ENCODE results near the gene MCM9.

The MCM9 gene

DNA sequence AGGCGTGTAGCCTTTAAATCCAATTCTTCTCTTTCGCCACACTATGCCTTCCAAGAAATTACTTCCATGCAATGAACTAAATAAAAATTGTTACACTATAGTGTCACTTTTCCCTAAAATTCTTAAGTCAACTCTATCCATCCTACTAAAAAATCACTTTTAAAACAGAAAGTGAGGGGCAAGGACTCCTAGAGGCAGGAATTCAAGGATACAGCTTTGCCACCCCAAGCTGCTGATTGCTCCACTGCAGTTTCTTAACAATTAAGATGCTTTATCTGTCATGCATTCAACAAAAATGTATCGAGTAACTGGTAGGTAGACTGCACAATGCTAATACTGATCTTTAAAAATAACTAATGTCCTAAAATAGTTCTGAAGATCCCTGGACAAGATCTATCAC is 4.3 kb downstream of the MCM9 start:
- DNase-seq: no peak

DNA sequence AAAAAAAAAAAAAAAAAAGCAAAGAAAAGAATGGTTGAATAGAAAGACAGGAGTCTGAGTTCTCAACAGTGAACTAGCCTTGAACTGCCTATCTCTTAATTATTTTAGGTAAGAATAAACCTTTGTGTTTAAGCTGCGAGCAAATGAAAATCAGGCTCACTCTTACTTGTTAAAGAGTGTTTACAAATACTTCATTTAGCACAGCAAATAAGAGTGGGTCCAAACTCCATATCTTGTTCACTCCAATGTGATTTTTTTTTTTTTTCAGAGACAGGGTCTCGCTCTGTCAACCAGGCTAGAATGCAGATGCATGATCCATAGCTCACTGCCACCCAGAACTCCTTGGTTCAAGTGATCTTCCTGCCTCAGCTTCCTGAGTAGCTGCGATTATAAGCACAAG is 11.9 kb downstream of the MCM9 start:
- no peak for DNase-seq

DNA sequence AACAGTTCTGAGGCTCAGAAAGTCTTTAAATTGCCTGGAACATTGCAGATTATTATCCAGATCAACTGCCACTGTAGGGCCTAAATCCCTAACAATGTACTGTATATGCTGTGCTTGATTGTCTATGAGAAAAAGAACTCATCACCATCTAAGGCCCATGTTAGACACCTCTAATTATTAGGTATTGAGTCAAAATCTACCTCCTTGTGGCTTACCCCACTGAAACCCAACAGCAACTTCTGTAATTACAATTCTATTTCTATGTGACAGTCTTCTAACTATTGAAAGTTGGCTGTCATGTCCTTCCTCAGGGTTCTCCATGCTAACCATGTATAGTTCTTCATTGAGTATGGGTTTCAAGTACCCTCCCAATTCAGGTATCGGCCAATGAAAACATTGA is 13.9 kb downstream of the MCM9 start:
- no peak for DNase-seq

DNA sequence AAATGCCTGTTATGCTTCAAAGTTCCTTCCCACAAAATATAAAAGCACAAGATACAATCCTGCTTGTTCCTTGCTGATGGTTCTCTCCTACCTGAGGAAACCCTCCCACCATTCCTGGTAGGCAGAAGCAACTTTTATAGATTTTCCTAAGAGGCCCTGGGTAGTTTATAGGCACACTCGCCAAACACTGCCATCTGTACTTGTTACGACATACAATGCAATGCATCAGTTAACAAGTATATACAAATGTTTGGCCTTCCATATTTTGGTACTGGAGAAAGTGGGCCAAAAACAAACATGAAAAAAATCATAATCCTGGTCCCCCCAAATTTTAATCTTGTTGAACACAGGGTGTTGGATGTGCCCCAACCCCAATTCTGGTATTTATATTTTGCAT is 16.6 kb downstream of the MCM9 start:
- no peak for DNase-seq

DNA sequence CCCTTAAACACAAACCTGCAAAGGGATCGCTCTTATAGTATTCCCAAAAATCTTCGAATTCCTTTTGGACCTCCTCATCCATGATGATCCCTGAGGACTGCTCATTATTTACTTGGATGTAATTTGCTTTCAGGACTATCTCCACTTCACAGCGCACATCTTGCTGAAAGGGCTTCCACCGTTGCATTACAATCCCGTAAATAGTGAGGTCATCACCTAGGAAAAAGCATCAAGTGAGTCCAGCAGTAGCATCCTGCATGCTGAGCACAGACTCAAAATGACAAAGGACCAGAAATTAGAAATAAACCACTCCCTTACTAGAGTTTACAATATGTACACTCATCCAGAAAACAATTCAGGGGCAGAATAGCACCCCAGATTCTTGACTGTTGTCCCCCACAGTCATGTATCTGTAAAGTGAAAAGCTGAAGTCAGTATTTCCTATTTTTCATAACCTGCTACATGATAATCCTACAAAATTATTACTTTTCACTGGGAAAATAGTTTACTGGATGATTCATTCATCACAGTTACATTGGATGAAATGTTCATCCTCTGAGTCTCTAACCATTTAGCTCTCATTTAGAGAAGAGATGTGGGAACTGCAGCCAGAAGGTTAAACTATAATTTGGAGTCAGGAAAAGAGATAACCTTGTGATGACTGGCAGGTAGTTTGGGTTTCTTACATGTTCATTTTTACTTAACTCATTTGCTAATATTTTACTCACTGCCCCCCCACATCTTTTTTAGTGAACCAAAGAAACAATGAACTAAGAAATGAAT is 17.2 kb downstream of the MCM9 start:
- no peak for DNase-seq

DNA sequence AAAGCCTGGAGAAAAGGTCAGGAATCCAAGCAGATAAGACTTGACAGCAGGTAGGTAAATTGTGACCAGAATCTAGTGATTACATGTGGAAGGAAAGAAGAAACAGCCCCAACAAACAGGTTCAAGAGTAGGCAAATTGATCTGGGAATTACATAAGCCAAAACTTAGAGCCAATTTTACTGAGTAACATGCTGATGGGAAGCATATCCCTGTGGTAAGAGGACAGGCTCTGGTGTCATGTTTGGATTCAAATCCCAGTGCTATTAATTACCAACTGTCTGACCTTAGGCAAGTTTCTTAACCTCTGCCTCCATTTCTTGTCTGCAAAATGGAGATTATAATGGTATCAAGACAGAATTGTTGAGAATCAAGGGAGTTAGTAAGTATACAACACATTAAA is 20.4 kb downstream of the MCM9 start:
- no peak for DNase-seq

DNA sequence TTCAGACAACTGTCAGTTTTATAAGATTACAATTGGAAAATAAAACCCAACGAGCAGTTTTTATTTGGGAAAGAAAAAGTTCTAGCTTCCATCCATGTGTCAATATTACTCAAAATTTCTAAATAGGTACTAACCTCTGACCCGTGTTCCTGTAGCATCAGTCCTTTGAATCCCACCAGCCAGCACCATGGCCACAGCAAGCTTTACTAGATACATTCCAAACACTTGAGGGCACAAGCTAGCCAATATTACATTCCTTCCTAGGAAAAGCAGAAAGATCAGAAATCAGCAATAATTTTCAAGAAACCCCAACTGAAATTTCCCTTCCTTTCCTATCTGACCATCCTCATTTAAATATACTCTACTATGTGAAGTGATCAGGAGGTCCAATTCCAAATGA is 21.8 kb downstream of the MCM9 start:
- DNase-seq: no peak

DNA sequence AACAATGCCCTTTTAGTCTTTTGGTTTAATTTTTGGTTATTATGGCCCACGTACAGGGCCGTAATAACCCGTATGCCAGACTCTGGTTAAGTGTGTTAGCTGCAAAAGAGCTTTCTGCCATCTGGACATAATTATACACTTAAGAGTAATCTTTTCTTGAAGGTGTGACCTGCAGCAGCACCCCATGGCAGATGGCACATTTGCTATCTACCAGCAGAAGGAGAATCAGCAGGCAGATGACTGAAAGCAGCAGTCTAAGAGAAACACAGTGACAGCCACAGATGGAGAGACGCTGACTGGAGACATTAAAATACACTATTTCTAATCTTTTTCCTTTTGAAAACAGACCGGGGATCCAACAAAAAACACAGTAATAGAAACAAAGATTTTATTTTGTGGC is 22.3 kb downstream of the MCM9 start:
- no peak for DNase-seq

DNA sequence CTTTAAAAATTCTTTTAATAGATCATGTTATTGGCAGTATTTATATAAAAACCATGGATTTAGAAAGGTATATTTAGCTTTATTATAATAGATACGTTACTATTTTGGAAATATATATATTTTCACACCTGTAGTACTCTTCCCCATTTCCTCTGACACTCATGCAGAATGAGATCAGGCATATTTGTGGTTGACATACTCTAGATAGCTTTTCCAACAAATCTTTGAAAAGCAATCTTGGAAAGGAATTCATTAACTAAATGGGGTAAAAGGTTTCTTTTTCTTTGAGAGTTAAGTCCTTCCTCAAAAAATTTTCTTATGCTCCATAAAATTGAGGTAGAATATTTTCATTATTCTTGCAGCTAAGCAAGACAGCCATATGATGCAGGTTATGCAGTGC is 26.5 kb downstream of the MCM9 start:
- no peak for DNase-seq

DNA sequence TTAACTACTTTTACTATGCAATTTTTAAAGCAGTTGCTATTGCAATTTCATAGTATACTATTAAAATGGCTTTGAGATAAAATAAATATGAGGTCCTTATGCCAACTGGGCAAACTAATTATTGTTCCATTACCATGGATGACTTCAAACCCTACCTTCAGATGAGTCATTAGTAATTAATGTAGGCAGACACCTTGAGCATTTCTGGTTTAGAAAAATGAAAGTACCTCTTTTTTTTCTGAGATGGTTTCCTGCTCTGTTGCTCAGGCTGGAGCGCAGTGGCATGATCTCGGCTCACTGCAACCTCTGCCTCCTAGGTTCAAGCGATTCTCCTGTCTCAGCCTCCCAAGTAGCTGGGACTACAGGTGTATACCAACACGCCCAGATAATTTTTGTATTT is 29.1 kb downstream of the MCM9 start:
- no peak for DNase-seq

DNA sequence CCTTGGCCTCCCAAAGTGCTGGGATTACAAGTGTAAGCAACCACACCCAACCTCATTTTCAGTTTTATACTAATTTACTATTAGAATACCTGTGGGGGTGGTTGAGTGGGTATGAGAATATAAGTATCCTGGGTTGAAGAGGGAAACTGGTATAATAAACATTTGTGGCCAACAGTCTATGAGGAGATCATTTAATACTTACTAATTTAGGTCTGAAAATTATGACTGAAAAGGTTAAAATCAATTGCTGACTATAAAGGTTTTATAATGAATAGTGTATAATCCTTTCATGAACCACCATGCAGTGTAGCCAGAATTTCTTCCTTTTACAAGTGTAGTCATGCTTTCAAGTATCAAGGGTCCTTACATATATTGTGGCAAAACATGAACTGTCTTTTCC is 29.9 kb downstream of the MCM9 start:
- DNase-seq: no peak

DNA sequence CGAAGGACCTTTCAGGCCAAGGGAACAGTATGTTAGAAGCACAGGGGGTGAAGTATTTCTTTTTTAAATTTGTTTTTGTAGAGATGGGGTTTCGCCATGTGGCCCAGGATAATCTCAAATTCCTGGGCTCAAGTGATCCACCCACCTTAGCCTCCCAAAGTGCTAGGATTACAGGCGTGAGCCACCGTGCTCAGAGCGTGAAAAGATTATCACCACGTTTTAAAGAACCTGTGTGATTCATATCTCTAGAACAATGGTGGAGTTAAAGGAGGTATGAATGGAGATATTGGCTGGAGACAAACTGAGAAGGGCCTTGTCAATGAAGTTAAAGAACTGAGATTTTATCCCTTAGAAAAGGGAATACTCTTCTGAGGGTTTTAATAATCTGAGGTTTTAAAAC is 31.3 kb downstream of the MCM9 start:
- DNase-seq: no peak

DNA sequence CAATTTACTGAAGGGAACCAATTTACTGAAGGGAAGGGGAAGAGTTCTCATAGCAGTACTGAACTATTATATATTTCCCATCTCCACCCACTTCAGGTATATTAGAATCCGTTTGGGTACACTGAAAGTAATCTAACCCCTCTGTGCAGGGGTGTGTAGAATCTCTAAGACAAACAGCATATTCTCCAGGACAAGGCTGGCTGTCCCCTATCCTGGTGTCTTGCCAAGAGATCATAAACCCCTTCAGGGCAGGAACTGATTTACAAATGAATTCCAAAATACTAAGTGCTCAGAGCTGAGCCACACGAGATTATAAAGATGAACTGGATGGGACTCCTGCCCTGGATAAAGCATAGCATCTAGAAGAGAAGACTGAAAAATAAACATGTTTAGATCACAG is 31.8 kb downstream of the MCM9 start:
- DNase-seq: no peak

DNA sequence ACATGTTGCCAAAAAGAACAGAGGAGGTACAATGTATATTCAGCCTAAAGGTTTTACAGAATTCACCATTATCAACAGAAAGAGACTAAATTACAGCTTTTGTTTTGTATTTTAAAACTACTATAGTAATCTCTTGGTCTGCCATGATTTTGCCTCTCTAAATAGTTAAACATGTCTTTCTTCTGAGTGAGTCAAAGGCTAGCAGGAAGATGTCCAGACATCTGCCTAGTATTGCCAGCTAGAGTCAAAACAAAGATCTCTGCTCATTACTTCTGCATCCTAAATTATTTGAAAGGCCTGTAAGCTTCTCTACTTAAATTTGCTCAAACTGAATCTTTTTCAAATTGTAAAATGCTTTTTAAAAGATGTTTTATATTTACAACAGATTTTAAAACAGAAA is 32.2 kb downstream of the MCM9 start:
- DNase-seq: no peak

DNA sequence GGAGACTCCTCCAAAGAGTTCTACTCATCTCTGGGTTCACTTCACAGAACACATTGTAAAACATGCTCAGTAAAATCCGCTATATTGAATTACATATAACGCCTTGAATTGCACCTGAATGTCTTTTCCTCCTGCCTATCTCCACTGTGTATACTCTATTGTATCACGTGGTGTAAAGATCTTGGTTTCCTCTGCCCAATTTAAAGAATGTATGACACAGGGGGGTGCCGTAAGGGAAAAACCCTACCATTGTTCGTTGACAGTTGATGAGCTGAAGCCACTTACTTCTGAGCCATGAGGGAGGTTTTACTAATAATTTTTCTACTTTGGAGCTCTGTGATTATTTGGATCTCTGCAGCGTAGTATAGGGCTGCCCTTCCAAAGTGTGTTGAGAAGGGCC is 35.0 kb downstream of the MCM9 start:
- DNase-seq: peak; percentile 56

DNA sequence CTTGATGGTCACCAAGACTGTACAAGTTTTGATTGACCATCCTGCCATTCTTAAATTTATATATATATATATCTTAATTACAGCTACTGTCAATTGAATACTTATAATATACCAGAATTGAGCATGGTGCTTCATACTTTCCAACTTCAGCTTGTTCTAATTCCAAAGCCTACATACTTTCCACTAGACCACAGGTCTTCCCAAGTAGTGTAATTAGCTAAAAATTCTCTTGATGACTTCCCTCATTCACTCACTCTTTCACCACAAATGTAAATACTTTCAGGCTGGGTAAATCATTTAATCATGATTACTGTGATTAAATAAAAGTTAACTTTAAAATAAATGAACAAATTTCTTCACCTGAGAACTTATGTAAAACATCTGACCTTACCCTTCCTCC is 37.6 kb downstream of the MCM9 start:
- DNase-seq: no peak

DNA sequence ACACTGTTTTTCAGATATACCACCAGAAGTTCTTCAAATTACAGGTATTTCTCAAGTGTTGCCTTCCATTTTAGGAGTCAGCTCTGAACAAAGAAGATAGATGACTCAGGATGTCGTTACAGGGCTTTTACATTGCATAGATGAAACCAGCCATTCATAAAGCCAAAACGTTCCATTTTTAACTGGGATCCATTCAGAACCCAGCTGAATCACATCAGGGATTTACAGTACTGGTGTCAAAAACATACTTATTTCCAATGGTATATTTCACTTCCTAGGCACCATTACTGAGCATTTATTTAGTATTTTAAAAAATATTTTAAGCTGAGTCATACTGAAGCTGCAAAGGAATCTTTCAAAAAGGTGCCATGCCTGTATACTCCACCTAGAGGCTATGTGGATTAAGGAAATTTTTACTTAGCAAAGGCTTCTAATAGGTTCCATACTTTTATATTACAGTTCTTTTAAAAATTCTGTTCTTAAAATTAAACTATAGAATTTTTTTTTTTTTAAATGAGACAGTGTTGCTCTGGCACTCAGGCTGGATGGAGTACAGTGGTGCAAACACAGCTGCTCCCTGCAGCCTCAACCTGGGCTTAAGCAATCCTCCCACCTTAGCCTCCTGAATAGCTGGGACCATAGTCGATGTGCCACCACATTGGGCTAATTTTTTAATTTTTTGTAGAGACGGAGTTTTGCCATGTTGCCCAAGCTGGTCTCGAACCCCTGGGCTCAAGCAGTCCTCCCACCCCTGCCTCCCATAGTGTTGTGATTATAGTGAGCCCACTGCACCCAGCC is 38.4 kb downstream of the MCM9 start:
- peak; percentile 78 for DNase-seq

DNA sequence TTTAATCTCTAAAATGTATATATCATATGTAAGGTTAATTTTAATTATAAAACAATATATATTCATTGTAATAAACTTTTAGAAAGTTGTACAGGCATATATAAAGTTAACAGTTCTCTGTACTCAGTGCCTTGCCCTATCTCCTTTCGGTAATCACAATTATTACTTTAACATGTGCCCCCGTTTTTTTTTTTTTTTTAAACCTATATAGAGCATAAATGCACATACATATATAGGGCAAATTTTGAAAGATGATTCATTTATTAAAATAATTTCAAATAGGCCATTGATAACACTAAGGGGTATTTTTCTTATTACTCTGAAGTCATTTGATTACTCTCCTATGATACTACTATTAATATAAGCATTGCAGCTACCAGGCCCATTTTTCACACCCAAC is 39.1 kb downstream of the MCM9 start:
- no peak for DNase-seq

DNA sequence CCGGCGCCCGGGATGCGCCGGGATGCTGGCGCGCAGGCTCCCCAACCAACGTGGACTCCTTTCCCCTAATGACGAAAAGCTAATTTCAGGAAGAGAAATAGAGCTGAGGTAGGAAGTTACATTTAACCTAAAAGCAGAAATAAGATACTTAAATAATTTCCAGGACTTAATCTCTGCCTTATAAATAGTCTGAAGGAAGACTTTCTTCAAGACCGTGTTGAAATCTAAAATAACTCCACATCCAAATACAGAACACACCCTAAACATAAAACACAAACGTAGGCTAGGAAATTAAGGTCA is 39.7 kb downstream of the MCM9 start:
- no peak for DNase-seq

DNA sequence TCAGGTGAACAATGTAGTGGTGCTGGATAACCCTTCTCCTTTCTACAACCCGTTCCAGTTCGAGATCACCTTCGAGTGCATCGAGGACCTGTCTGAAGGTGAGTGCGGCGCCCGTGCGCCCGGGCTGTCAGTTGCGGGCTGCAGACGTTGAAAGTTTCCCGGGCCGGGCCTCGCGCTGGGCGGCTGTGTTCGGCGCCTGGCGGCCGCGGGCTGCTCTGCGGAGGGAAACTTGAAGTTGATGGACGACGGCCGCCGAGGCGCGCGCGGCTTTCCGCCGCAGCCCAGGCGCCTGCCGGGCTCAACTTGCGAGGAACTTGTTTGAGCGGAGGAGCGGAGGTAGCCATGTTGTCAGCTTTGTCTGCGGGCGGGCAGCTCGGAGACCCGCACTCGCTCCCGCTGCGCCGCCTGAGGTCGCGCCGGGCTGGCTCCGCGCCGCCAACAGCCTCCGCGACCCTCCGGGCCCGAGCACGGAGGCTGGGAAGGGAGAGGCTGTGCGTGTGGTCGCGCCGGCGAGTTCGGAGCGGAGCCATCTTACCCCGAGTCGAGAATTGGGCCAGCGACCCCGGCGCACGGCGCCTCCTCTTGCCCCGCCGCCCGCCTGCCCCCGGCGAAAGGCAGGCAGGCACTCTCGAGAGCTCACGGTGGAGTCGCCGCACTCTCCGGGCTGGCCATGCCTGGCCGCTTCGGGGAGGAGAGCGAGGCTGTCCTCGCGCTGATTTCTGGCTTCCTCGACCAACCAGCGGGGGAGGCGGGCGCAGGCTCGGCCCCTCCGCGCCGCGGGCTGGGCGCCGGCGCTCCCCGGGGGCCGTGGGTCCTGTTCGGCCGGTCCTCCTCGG is 40.3 kb downstream of the MCM9 start:
- peak; percentile 54 for DNase-seq

DNA sequence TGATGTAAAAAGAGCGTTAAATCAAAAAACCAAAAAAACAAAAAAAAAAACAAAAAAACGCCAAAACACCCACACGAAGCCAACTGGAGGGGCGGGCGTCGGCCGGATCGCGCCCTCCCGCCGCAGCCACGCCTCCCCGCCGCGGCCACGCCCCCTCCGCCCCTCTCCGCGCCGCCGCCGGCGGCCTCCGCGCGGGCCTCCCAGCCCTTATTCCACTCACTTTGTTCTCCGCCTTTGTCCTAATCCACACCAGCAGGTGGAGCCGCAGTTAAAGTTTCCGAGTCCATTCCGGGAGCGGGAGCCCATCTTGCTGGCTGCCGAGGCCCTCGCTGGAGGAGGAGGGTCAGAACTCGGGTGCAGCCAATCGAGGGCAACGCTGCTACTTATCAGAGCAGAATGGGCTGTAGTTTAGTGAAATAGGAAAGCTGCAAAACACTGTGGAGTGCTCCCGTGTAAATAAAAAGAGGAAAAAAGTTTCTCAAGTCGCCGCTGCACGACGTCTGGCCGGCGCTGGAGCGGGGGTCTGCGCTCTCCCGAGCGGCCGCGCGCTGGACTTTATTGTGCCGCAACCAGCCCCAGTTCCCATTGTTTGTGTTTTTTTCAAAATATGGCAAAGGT is 41.0 kb downstream of the MCM9 start, which contains the start of gene ASF1A:
Gene ASF1A, plus strand, starts transcription at position 346 of the 618 bp plus-strand sequence. Its CDS starts 262 bp downstream, at position 608.
- DNase-seq: peak; percentile 99

DNA sequence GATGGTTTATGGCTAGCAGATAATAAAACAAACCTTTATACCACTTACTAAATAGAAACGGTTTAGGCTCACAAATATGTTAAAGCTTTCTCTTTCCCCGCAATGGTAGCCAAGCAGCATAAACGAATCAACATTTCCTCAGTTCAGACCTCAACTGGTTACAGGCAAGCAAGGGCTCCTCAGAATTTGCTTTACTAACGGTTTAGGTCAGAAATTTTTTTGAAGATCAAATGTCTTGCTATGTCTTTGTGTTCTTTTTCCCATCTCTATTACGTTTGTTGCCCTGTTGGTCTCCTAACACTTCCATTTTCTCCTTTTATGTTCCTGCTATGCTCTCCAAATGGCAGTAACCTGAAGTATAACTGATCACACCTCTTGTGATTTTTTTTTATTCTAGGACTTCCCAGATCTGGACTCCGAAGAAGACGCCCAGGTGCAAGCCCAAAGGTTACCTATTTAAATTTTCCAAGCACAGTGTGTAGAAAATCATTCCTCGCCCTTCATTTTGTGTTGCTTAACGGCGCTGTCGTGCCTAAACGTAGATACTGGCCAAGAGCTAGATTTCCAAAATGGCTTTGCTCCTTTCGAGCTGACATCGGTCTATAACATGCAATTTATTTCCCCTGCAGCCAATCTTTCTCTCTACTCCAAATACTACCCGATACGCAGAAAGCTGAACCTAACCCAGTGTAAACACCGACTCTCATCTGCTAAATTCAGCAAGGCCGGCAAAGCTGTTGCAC is 41.7 kb downstream of the MCM9 start:
- DNase-seq: peak; percentile 78
